Hematopoietic multipotent progenitor cell treated with erythropoietin and hydrocortisone succinate and interleukin-3 and kit ligand, for 4 days (in vitro differentiated cells): ENCODE data around the gene PAMR1.

Experiments used
- DNase-seq: peaks from one replicate; pipeline ENCODE4 v3.0.0-alpha.2; 2015

Gene PAMR1

GRCh38 chr11:35393098-35393497 lies 132.3 kb downstream of the PAMR1 start:
- no peak for DNase-seq

DNA sequence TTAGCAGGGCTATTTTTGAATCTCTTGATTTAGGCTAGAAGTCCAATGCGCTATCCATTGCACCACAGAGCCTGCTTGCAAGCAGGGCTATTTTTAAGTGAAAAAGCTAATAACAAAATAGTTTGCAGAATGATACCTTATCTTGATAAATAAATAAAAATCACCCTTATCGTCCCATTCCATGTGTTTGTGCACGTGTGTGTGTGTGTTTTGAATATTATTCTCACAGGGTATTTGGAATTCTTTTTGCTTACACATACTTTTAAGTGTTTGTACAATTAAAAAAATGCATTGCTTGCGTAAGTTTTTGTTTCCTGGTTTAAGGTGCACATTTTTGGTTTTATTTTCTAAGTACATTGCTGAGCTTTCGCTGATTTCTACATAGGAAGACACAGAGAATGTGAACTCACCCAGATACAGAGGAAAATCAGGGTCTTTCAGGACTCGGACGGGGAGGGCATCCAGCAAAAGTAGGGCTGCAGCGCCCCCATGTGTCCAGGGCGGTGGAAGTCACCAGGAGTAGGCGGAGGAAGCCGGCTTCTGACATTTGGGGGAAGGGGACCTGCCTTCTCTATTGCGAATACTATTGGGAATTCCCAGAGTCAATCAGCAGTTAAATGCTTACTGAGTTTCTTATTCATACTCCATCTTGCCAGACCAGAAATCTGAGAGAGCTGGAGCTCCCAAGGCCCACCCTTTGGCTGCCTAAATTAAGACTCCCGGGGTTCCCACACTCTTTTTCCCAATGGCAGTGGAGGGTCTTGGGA lies 133.3 kb downstream of the PAMR1 start:
- DNase-seq: peak; percentile 83

DNA sequence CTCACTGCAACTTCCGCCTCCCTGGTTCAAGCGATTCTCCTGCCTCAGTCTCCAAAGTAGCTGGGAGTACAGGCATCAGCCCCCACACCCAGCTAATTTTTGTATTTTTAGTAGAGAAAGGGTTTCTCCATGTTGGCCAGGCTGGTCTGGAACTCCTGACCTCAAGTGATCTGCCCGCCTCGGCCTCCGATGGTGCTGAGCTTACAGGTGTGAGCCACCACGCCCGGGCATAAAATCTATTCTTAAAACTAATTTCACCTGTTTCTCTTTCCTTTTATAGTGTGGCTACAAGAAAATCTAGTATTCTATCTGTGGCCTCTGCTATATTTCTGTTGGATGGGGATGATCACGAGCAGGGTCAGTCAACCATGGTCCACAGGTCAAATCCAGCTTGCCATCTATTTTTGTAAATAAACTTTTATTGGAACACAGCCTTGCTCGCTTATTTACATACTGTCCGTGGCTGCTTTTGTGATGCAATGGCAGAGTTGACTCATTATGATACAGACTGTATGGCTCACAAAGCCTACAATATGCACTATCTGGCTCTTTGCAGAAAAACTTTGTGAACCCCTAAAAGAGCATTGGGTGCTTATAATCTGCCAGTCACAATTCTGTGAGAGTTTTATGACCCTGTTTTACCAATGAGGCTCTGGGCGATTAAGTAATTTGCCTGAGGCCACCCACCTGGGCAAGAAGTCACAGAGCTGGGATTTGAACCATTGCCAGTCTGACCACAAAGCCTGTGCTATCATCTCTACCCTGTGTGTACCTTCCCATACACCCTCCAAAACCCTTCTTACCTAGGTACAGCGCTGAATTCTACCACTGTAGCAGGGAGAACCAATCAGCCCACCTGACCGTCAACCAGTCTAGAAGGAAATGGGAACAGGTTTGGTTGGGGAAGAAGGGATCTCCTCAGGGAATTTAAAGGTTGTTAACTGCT lies 134.4 kb downstream of the PAMR1 start:
- DNase-seq: no peak

DNA sequence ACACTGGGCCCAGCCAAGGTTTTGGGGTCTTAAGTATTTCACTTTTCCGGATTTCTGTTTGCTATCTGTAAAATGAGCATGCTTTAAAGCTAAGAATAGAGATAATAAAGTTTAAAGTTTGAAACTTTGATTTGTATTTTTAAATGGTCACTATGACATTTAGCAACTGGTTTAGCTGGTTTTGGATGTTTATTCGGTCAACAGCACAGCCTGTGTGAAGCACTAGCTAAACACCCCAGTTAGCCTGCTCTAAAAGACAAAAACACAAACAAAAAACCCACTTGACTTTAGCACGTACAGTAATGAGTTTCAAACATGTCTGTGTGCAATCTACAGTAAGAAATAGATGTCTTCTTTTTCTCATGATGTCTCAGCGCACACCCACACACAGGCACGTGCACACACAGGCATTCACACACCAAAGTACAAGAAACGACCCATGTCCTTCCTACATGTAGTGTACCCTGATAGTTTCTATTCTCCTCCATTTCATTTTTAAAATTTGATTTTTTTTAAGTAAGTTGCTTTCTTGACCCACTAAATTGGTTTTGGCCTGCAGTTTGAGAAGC lies 135.4 kb downstream of the PAMR1 start:
- no peak for DNase-seq

DNA sequence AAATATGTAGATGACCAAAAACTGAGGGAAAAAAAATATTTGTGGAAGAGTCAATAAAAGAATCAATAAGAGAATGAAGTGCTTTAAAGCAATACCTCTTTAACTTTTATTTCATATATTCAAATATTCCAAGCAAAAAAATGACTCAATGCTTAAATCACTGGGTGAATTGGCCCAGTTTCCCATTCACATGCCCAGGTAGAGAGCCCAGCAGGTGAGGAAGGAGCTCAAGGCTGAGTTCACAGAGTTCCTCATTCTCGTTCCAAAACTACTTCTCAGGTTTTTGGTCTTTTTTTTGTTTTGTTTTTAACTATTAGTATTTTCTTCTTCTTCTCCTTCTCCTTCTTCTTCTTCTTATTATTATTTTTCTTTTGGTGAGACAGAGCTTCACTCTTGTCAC lies 136.3 kb downstream of the PAMR1 start:
- DNase-seq: no peak

DNA sequence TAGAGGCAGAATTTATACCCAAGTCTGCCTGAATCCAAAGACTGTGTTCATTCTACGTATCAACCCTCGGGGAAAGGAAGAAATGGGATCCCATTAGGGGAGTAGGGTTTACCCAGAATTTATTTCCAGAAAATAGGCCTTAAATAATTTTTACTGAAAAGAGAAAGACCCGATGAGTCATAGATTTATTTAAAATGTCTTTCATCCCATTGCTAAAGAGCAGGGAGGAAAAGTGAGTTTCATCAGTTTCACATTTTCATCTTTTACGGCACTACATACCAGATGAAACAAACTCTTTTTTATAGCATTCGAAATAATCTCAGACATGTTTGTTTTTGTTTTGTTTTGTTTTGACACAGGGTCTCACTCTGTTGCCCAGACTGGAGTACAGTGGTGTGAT lies 137.4 kb downstream of the PAMR1 start:
- DNase-seq: no peak

DNA sequence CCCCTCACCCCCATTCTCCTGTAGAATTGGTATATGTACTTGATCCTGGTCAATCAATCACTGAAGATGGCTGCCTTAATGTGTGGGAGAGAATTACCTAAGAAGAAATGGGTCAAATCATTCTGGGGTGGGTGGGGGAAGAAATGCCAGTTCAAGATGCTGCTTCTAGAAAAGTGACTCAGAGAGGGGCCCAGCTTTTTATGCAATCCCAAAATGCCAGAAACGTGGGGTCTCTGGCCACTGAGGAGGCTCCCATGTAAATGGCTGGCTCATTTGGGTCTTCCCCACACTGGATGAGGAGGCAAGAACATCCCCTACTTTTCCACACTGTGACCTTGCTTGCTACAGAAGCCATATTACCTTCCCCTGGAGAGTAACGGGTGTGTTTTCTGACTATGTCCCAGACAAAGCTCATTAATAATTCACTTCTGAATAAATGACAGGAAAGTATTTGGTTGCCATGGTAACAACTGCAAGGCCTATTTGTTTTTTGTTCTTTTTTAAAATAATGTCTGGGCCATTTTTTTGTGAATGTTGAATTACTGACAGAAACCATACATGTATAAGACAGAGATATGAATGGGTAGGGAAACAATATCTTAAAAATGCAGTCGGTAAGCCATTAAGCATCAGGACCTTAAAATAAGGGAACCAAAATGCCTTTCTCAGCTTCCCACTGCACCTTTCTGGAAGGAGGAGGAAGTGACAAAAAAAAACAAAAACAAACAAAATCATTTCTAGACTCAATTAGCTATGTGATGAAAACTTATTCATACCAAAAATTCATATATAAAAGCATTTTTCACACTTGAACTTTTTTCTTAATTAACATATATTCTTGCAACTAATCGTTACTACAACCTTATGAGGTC lies 138.1 kb downstream of the PAMR1 start:
- DNase-seq: no peak

- DNase-seq: no peak
These were observed 141.5 kb downstream of the PAMR1 start for GRCh38 chr11:35383953-35384352.
